Left renal cortex interstitium (tissue), 4 donors: ENCODE measurements around the gene FOXD1. TPM values are rescaled to one million over a fixed set of nuclear protein-coding genes. Genes with fewer than 3 reads are reported as not detected.

Source experiments
- DNase-seq, 4 donors: peaks; one replicate each; pipeline ENCODE4 v3.0.0-alpha.2; 2013; ENCODE audit warnings: low read depth in 4 of 4, low spot score in 2 of 4, missing footprints in 1 of 4
- polyA plus RNA-seq, 4 donors: library from polyadenylated mRNA; unstranded; fragments of 120-200 nt; gene quantifications; one replicate each; pipeline ENCODE4 v1.2.1, GENCODE V29; 2013; ENCODE audit not compliant: insufficient read length in 4 of 4

Gene FOXD1
- polyA plus RNA-seq, 4 donors: 7.9 to 23.6 (median 15.2) TPM

DNA sequence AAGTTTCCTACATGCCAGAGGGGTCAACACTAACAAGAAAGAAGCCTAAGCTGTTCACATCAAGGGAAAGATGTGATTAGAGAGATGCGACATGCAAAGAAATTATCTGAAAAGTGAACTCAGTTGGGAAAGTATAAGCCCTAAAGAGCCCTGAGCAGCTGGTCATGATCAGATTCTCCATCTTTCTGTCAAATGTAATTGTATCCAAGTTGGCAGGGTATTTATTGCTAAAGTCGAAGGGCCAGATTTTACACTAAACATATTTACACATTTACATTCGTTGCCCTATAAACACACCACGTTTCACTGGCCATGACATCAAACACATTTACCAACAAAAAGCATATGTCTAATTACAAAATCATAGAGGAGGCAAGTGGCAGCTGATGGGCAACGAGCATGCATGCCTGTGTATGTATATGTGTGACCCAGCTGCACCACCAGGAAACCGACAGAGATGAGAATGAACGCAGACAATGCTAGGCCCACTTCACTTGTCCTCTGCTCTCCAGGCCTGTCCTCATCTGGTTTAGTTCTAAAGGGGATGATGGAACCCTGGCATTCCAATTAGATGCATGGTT, 6.3 kb downstream of the FOXD1 start:
- DNase-seq: no peak

DNA sequence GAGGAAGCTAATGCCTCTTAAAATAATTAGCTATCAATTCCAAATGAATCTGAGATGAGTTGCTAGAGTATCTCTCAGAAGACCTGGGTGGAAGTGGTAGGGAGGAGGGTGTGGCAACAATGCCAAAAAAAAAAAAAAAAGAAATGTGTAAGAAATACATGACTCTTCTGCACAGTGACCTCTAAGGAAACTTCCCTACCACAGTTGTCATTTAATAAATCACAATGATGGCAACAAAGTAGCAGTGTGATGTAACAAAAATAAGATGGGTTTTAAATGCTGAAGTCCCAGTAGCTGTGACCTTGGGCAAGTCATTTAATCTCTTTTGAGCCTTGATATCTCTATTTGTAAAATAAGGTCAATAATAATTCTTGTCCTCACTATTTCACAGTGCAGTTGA, 7.2 kb downstream of the FOXD1 start:
- no peak for DNase-seq

DNA sequence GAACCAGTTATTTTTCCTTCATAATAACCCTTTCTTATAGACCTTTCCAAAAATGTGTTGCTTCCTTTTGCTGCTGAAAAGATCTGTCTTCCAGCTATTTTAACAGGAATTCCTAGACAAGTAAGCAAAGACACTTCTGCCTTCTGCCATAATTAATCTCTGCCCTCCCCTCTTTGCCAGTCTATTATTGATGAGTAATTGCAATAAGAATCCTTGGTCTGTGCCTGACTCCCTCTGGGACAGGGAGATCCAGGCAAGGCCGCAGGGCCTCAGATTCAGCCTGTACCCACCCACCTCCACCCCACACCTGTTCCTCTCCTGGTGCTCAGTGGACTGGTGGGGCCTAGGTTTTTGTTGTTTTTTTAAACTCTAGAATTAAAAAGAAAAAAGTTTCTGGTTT, 8.3 kb downstream of the FOXD1 start:
- no peak for DNase-seq

DNA sequence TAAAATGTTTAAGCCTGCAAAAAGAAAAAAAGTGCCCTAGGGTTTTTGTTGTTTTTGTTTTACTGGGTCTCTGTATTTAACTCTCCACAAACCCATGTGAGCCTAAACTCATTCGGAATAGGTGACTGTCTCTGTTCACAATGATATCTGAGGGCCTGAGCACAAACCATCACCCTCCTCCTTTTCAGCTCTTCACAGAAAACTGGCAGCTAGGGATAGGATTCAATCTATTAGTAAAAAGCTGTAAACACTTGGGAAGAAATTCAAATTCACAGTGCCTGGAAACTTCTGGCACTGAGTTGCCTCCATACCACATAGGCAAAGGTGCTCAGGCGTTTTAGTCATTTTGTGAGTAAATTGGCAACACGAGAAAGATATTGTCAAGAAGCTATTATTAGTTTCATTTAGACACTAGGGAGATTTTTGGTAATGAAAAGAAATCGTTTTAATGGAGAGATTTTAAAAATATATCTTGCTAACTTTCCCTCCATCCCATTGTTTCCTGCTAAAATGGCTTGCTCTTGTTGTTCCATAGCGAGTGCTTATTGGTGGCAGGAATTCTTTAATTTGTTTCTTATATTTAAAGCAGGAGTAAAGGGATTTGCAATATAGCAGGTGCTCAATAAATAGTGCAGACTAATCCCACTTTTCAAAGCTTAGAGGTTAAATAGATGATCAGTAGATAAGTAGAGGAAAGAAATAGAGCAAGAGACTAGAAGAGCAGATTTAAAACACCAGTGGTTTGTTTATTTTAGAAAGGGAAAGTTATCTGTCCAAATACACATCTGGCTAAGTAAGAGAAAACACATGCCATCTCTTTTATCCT, 9.7 kb downstream of the FOXD1 start:
- DNase-seq: no peak

DNA sequence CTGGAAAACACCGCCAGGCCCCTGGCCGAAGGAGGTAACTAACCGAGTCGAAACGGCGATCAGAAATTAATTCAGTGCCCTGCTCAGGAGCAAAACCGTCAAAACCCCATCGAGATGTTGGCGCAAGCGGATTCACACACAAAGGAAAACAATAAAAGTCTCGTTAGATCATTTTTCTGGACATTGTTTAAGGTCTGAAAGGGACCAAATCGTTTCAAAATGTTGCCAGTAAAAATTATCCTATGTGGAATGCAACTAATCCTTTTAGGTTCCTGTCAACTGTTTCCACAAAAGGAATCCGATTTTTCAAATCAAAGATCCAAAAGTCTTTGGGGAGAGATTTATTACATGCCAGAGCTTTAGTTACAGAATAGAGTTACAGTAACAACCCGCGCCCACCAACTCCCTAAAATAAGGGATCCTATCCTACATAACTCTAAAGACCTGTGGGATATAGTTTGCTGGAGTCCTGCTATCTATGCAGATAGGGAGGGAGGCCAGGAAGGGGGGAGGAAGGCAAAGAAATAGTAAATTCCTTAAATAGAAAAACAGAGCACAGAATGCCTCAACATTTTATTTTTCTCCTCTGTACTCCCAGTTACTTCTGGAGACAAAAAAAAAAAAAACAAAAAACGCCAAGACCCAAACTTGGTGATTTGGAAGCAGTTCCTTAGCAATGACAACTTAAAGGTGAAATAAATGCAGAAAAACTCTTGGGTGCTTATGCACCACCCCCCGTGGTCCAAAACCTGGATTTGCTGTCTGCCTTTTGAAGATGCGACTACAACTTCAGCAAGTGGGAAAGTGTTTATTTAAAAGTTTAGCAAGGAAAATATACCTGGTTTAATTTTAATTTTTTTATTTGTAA, 10.6 kb downstream of the FOXD1 start:
- no peak for DNase-seq

DNA sequence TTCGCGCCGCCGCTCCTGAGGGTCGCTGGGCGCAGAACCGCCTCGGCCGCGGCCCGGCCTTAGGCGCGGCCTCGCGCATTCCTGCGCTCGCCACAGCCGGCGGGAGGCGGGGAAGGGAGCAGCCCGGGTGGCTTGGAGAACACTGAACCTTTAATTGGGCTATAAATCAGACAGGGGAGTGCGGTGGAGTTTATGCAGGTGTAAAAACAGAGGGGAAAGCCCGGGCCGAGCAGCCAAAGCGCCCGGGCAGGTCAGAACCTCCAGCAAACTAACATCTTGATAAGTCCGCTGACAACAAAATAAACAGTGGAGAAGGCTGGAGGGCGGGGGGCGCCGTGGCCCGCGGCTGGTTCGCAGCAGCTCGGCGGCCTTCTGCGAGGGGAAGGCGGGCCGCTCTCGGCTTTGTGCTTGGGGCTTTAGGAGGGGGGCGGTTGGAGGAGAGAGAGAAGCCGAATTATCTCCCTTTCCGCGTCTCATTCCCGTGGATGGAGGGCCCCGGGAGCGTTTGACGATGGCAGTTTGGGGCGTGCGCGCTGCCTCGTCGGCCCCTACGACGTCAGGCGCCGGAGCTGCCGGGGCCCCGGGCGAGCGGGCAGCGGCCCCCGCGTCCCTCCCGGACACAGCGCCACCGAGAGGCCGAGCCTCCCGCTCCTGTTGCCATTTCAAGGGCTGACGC, 11.3 kb downstream of the FOXD1 start:
- peak in 1 of 4 donors; percentile 88 for DNase-seq

DNA sequence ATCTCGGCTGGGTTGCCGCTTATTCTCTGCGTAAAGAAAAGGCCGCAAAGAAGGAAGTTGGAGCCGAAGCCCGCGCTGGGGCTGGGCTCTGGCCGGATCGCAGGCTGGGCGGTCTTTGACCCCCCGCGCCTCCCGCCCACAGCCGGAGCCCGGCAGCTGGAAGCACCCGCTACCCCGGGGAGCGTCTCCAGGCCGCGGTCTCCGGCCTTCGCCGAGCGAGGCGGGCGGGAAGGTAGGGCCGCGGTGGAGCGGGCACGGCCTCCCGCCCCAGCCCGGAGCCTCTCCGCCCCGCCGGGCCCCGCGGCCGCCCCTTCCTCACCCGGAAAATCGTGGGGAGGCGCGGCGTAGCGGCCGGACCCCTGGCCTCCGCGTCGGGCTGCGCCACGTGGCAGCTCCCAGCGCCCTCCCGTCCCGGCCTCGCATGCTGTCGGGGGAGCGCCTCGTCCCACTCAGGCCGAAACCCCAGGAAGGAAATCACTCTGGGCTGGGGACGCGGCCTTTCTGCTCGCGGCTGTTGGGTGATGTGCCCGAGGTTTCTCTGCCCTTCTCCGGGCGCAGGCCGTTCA, 12.0 kb downstream of the FOXD1 start:
- no peak for DNase-seq

DNA sequence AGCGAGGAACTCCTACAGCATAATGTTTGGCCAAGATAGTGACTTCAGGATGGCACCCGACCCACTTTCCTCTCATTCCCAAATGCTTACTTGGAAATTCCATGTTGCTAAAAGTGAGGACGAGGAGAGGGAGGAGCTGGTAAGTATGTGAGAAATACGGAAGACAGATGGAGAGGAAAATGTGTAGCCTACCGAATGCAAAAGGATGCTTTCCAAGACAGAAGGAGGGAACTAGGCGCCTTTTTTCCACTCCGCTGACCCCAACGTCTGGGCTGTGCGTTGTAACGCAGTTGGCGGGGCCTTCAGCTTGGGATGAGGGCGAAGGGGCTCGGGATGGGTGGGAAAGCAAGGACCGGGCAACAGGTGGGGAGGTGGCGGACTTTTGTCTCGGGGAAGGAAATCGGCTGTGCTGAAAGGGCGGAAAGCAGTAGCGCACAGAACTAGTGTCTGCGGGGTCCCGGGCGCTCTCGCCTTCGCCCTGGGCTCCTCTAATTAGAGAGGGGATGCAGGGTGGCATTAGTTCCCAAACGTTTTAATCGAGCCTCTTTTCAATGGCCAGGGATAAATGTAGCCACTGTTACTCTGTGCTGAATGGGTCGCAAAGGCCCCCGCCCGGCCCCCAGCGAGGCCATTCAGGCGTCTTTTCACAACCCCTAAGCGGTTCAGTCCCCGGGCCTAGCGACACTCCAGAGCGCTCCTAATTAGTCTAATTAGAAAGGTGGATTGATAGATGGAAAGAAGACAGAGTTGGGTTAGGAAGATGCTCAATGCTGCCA, 12.6 kb downstream of the FOXD1 start:
- DNase-seq: no peak

DNA sequence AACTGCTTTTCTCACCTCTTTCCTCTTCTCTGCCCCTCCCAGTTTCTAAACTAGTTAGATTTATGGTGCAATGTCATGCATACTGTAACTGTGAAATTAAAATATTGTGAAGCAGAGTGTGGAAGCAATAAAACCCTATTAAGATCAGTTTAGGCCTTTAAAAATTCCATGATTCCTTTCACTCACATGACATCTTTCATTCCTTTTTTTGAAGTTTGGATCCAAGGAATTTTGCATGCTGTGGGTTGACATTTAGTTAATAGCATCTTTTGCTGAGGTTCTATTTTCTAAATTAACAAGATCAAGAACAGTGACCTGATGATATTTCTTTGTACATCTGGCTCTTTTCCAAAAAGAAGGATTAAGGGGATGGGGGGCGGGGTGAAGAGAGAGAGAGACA, 13.7 kb downstream of the FOXD1 start:
- DNase-seq: no peak

DNA sequence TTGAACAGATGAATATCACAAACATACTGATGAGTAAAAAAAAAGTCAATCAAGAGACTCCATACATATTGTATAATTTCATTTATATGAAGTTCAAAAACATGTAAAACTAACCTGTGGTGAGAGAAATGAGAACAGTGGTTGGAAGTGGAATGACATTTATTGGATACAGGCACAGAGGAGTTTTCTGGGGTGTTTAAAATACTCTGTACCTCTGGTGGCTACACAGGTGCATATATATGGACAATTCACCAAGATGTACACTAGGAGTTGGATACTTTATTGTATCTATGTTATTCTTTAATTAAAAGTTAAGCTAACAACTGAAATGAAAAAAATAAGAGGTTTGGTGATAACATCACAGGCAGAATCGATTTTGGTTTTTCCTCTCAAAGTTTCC, 14.1 kb downstream of the FOXD1 start:
- DNase-seq: no peak

DNA sequence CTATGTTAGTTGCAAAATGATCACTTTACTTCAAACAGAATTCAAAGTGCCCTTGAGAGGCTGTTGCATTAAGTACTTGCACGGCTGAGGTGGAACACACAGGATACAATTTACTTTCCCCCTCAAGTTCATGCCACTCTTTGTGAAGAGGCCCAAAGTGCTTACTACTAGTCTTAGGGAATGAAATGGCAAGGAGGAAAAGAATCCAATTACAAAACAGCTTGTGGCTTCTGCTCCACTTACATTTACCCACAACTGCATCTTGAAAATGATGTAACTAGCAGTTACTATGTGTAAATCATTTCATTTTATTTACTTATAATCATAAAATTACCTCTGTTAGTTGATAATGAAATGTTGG, 14.6 kb downstream of the FOXD1 start:
- no peak for DNase-seq

DNA sequence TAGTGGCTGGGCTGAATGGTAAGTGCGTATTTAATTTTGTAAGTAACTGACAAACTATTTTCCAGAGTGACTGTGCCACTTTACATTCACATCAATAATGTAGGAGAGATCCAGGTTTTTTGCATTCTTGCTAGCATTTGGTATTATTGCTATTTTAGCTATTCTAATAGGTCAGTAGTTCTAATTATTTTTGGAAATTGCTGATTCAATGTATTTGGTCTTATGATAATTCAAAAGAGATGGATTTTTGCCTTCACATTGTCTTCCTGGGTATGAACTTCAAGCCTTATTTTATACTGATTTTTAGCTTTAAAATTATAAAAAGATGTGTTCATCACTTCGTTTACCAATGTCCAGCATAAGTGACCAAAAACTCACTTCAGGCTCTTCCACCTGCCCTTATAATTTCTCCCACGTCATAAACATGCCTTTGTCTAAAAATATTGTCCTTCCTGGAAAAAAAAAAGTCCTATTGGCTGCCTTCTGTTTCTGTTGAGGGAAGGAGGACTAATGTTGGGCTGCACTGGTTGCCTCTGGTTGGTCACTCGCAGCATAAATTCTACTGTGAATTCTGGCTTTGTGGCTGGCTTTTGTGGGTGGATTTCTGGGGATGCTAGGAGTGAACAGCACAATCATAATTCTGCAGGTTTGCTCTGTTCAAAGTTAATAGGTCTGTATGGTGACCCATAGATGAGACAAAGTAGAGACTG, 15.2 kb downstream of the FOXD1 start:
- DNase-seq: no peak

DNA sequence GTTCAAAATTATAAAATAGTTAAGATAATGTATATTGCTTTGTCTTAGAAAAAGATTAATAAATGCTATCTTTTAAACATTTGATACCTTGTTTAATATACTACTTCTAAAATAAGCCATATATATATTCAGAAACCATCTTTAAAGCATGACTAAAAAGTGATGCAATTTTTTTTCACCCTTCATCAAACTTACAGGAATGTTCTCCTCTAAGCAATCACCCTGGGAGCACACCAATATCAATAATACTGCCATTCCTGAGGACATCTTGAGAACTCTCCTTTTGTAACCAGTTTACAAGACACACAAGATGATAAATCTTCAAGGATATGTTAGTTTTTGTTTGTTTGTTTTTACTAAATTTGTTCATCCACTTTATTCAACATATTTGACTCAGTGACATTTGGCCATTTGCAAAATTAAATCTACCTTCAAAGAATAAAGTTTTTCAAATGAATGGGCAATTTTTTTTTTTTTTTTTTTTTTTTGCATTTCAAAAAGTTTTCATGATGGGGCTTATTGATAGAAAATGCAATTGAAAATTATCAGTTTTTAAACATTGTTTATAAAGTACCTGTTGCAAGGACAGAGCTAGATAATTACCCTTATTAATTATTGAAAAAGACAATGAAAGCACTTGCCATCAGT, 17.2 kb downstream of the FOXD1 start:
- no peak for DNase-seq

DNA sequence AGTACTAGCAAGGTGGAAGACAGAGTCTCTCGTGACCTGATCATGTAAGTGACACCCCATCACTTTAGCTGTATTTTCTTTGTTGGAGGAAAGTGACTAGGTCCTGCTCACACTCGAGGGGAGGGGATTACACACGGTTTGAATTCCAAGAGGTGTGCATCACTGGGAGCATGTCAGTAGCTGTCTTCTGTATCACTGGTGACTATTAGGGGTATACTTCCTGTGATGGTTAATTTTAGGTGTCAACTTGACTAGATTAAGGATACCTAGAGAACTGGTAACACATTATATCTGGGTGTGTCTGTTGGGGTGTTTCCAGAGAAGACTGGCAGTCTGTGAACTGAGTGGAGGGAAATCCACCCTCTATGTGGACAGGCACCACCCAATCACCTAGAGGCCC, 22.5 kb downstream of the FOXD1 start:
- DNase-seq: no peak

DNA sequence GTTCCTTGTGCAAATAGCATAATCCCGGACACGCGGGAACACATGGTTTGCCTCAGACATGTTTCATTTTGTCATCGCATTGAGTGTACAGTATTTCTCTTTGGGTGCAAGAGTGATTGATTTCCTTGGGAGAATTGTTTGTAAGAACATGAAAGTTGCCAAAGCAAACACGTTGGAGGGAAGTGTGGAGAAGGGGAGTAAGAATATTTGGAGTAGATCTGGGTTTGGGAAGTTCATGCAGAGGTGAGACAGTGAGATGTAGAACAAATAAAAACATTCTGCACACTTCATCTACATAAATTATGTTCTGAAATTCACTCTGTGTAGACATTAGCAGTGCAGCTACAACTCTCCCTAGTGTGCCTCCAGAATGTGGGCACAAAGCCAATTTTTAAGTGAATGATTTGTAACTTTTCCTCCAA, 24.0 kb downstream of the FOXD1 start:
- no peak for DNase-seq

DNA sequence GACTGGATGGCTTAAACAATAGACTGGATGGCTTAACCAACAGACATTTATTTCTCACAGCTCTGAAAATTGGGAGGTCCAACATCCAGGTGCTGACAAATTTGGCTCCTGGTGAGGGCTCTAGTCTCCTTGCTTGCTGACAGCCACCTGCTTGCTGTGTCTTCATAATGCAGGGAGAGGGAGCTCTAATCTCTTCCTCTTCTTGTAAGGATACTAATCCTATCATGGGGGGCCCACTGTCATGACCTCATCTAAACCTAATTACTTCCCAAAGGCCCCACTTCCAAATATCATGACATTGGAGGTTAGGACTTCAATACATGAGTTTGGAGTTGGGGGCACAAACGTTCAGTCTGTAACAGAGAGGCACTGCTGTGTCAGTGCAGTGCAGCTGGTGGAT, 26.4 kb downstream of the FOXD1 start:
- DNase-seq: no peak

DNA sequence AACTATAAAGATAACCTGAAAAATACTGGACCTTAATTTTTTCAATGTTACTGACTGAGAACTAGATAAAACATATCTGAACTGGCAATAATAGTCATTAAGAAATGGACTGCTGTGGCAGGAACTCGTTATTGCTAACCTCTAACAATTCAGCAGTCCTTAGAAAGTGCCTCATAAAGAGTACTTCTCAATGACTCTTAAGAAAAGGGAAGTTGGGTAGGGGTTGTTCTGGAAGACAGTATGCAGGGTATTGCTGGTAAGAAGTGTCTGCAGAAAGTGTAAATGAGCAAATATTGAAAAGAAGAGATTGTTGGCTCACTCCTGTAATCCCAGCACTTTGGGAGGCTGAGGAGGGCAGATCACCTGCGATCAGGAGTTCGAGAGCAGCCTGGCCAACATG, 27.9 kb downstream of the FOXD1 start:
- no peak for DNase-seq

DNA sequence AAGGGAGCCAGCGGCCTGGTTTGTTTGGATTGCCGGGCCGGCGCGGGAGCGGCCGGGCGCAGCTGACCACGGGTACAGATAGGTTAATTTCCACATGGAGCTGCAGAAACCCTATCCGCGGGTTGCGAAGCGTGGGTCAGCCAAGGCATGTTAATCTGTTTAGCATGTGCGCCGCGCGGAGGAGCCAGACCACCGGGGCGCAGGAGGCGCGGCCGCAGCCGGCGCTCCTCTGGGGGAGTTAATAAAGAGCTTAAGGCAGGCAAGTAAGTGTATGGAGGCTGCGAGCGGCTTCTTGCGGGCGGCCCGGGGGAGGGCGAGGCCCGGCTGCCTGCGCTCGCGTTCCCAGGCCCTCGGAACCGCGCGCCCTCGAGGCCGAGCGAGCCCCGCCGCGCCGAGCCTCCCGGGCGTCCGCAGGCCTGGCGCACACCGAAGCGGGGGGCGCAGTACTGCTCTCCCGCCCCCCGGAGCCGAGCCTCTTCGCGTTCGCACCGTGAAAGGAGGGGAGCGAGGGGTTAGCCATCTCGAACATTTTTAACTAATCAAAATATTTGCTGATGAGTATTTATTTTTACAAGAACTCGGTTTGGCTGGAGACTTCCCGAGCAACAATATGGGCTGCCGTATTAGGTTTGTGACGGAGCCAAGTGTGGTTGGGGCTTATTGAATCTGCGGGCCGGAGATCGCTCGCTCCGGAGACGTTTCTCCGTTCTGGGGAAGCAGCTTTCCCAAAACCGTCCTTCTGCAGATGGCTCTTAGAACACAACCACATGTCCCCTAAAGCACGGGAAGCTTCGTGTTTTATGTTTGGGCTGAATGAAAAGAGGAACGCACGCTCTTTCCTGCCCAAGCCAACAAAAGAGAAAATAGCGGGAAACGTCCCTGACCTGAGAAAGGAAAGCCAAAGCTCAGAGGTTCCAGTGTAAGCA, 28.8 kb downstream of the FOXD1 start:
- no peak for DNase-seq
